Spinal cord (tissue), 10 donors: Measurements from ENCODE around the gene RADIL. TPM values are rescaled to one million over a fixed set of nuclear protein-coding genes. Genes with fewer than 3 reads are reported as not detected.

ENCODE experiments used
- DNase-seq, 6 donors: peaks; one replicate each; pipeline versions ENCODE4 v3.0.0 to v3.0.0-alpha.2; 2013 to 2015; ENCODE audit warnings: low spot score in 6 of 6, low read depth in 4 of 6
- H3K27ac ChIP-seq: one replicate; pipeline ENCODE4 v1.5.1; 2013; ENCODE audit warnings: low read depth, low read length, control low read depth
- H3K27me3 ChIP-seq: one replicate; pipeline ENCODE4 v1.6.1; 2013; ENCODE audit warnings: low read length; ENCODE audit not compliant: control insufficient read depth, insufficient read depth
- H3K36me3 ChIP-seq: one replicate; pipeline ENCODE4 v1.6.1; 2013; ENCODE audit warnings: low read length; ENCODE audit not compliant: control insufficient read depth, insufficient read depth
- H3K4me1 ChIP-seq: one replicate; pipeline ENCODE4 v1.6.1; 2013; ENCODE audit warnings: low read length; ENCODE audit not compliant: control insufficient read depth, insufficient read depth
- H3K4me3 ChIP-seq: one replicate; pipeline ENCODE4 v1.5.1; 2013; ENCODE audit warnings: low read depth, low read length, control low read depth
- H3K9me3 ChIP-seq: one replicate; pipeline ENCODE4 v1.6.1; 2013; ENCODE audit warnings: low read length; ENCODE audit not compliant: control insufficient read depth, insufficient read depth
- WGBS: methylation state at CpG from one replicate; pipeline ENCODE4 v1.1.5; 2013; ENCODE audit warnings: missing lambda C conversion rate; ENCODE audit not compliant: insufficient coverage; 5-methylcytosine and 5-hydroxymethylcytosine counted together
- polyA plus RNA-seq, 2 donors: library from polyadenylated mRNA; unstranded; fragments of 120-200 nt; gene quantifications; one replicate each; pipeline ENCODE4 v1.2.1, GENCODE V29; 2013; ENCODE audit not compliant: insufficient read length in 2 of 2
- total RNA-seq, 2 donors: library from RNA; depleted of rRNA in 1 of 2; stranded (reverse); fragments of 120-200 nt in 1 of 2; fragments of >200 nt in 1 of 2; gene quantifications; one replicate each; pipeline versions ENCODE4 v1.2.3 to v1.2.4, GENCODE V29; 2013 to 2014
- donor health status: healthy.

RADIL gene
- total and polyA plus RNA-seq, 4 donors, result 4.8 to 23.7 (median 13.2) TPM

DNA sequence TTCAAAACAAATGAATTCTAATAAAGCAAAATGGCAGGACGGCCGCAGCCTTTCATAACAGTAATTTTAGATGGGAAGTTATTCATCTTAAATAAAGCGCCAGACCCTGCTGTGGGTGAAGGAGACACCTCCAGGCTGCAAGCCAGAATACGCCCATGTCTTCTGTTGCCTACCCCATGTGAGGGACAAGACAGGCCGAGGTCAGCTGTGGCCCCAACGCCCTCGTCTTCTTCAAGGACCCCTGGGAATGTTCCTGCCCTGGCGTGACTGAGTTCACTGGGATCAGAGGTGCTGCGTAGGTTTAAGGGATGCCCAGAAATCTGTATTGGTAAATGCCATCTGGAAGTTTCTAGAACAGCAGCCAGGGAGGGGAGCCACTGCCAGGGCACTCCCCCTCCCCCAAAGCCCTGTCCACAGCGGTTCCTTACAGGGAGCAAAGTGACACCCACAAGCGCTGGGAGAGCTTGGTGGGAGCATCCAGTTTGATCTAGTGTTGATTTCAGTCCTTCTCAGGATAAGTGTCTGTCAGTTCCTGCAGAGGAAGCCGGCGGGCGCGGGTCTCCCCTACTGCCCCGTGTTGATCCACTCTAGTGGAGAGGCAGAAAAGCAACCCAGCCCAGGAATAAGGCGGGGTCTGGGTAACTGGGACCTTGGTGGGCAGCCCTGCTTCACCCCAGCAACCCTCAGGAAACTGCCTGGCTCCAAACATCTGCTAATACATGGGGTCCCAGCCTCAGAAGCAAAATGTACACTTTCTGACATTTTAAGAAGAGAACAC, 42.3 kb downstream of the RADIL start:
- H3K36me3 ChIP-seq, result peaks cover 18% of the 10 kb centered on the region
- H3K4me3 ChIP-seq, result no peak overlapping the region
- H3K9me3 ChIP-seq, result no peaks in the 10 kb centered on the region
- no peak for DNase-seq
- 93% methylated on average over 12 of the region's 17 CpGs for WGBS
- H3K27ac ChIP-seq, result no peak overlapping the region
- no peaks in the 10 kb centered on the region for H3K27me3 ChIP-seq
- peaks cover 38% of the 10 kb centered on the region for H3K4me1 ChIP-seq

DNA sequence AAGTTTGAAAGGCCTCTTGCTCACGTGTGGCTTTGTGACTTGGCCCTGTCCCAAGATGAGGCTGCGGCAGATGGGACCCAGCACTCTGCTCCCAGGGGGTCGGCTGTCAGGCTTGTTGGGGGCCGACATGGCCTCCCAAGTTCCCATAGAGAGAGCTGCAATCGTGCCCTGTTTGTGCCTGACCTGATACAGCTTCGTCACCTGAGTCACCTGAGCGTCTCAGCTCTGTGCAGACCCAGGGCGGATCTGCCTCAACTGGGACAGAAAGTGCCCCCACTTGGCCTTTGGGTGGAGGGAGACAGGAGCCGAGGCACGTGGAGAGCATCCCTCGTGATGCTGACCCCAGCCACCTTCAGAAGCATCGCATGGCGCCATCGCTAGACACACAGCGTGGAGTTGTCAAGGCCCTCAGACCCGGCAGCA, 43.4 kb downstream of the RADIL start:
- Histone ChIP-seq H3K36me3 (peaks cover 30% of the 10 kb centered on the region), H3K4me3 (no peak overlapping the region), H3K4me1 (peaks cover 33% of the 10 kb centered on the region), H3K27me3 (no peaks in the 10 kb centered on the region), H3K9me3 (no peaks in the 10 kb centered on the region), H3K27ac (no peak overlapping the region)
- WGBS, result 82% methylated on average over 16 of the region's 16 CpGs
- no peak for DNase-seq

DNA sequence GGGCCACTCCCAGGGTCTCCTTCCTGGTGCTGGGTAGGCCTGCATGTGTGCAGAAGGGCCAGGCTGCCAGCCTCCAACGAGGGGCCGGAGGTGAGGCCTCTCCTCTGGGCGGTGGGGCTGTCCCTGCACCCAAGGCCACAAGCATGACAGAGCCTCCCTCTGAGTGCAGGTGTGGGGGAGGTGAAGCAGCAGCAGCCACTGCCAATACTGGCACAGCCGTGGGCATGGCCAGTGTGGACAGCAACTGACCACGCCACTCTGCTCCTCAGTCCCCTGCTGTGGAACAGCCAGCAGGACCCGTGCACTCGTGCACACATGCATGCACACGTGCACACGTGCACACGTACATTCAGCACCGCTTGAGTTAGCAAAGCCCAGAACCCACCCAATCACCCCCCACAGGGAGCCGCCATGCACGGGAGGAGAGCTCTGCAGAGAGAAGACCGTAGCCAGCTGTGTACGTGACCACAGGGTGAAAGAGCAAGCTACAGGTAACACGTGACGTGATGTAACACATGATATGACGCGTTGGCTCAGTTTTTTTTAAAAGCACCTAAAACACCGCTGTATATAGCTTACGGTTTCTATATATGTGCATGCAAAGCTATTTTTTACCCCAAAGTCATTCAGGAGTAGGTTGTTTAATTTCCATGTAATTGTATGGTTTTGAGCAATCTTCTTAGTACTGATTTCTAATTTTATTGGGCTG, 44.7 kb downstream of the RADIL start:
- no peak overlapping the region for H3K27ac ChIP-seq
- WGBS, result 88% methylated on average over 12 of the region's 21 CpGs
- DNase-seq, result no peak

GRCh38 chr7:4837803-4838625, 45.5 kb downstream of the RADIL start:
- 18% methylated on average over 29 of the region's 30 CpGs for WGBS
- H3K4me1 ChIP-seq, result peaks cover 33% of the 10 kb centered on the region
- no peaks in the 10 kb centered on the region for H3K9me3 ChIP-seq
- H3K36me3 ChIP-seq, result peaks cover 50% of the 10 kb centered on the region
- H3K27ac ChIP-seq, result no peak overlapping the region
- peak in 2 of 6 donors; percentile 69 to 78 for DNase-seq
- H3K4me3 ChIP-seq, result no peak overlapping the region
- no peaks in the 10 kb centered on the region for H3K27me3 ChIP-seq

More for the DNA sequence above, 44.7 kb downstream of the RADIL start:
- Histone ChIP-seq H3K4me3 (no peak overlapping the region), H3K27me3 (no peaks in the 10 kb centered on the region), H3K9me3 (no peaks in the 10 kb centered on the region), H3K36me3 (peaks cover 43% of the 10 kb centered on the region), H3K4me1 (peaks cover 33% of the 10 kb centered on the region)

- no peaks in the 10 kb centered on the region for H3K9me3 ChIP-seq
- no peak overlapping the region for H3K4me3 ChIP-seq
- no peak overlapping the region for H3K27ac ChIP-seq
- WGBS, result 54% methylated on average over 22 of the region's 22 CpGs
- H3K27me3 ChIP-seq, result no peaks in the 10 kb centered on the region
- H3K36me3 ChIP-seq, result peaks cover 53% of the 10 kb centered on the region
- DNase-seq, result no peak
- peaks cover 31% of the 10 kb centered on the region for H3K4me1 ChIP-seq
These were observed 46.3 kb downstream of the RADIL start for GRCh38 chr7:4837041-4837802.

DNA sequence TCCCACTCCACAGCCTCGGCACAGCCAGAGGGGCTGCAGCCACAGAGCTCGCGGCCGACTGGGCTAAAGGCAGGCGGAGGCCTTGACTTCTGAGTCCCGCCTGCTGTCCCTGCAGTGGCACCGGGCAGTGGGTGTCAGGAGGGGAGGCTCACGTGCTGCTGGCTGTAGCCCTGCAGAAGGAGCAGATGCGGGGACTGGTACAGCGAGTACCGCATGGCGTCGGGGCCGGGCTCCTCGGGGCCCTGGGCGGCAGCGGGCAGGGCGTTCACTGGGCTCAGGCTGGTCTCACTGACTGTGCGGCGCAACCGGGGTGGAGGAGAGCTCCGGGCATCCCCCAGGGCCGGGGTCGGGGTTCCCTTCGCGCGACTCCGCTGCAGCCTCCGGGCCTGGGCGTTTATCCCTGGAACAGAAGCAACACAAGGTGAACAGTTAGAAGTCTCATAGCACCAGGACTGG, 47.3 kb downstream of the RADIL start:
- no peaks in the 10 kb centered on the region for H3K27me3 ChIP-seq

DNA sequence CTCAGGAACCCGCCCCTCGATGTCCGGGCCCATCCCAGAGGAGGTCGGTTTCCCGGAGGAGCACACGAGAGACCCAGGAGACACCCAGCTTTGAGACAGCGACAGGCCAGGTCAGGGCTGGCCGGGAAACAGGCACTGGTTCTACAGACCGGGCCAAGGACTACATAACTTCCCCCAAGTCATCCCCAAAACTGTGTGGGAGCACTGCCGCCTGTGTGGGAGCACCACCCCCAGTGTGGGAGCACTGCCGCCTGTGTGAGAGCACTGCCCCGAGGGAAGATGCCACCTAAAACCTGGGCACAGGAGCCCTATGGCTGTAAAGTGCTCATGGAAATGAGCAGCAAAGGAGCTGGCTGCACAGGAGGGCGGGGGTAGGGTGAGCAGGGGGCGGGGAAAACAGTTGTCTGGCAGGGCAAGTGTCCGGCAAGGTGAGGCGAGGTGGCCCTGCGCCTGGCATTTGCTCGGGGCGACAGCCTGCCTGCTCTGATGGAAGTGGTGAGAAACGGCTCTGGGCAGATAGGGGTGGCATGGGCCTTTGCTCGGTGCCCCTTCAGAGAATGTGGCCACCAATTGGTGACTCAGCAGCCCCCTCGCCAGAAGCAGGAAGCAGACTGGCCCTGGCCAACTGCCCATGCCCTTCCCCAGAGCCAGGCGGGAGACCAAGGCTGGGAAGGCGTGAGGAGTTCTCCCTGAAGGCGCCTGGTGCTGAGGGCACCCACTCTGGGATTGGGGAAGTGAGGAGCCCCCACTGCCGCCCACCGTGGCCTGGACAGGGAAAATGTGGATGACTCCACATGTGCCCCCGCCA, 47.9 kb downstream of the RADIL start:
- Histone ChIP-seq H3K4me3 (no peak overlapping the region), H3K36me3 (peaks cover 55% of the 10 kb centered on the region), H3K9me3 (no peaks in the 10 kb centered on the region), H3K4me1 (peaks cover 28% of the 10 kb centered on the region), H3K27me3 (no peaks in the 10 kb centered on the region), H3K27ac (no peak overlapping the region)
- 94% methylated on average over 26 of the region's 28 CpGs for WGBS
- DNase-seq, result no peak

More for the DNA sequence above, 47.3 kb downstream of the RADIL start:
- 96% methylated on average over 27 of the region's 30 CpGs for WGBS
- Histone ChIP-seq H3K36me3 (peaks cover 53% of the 10 kb centered on the region), H3K4me3 (no peak overlapping the region), H3K9me3 (no peaks in the 10 kb centered on the region), H3K4me1 (peaks cover 28% of the 10 kb centered on the region), H3K27ac (no peak overlapping the region)
- DNase-seq, result no peak

GRCh38 chr7:4834601-4835397, 48.7 kb downstream of the RADIL start:
- H3K4me3 ChIP-seq, result no peak overlapping the region
- no peaks in the 10 kb centered on the region for H3K27me3 ChIP-seq
- WGBS, result 94% methylated on average over 57 of the region's 60 CpGs
- no peak for DNase-seq
- H3K4me1 ChIP-seq, result peaks cover 28% of the 10 kb centered on the region
- H3K9me3 ChIP-seq, result no peaks in the 10 kb centered on the region
- H3K36me3 ChIP-seq, result peaks cover 55% of the 10 kb centered on the region
- H3K27ac ChIP-seq, result no peak overlapping the region
